GM18508 (cell line): Measurements from ENCODE around the gene TDRD7.

Experiments
- ATAC-seq: cut with Tn5 transposase; IDR thresholded peaks from one replicate; pipeline ENCODE4 v1.9.1; 2021; ENCODE audit warnings: moderate number of reproducible peaks; ENCODE audit not compliant: insufficient read depth, unreplicated experiment

Gene TDRD7

GRCh38 chr9:97411789-97412625, at the start of gene TDRD7:
TDRD7 (plus strand) TSS chr9:97412096; CDS start chr9:97428466, 16,370 bp downstream.
- ATAC-seq = peak; percentile 50

- no peak for ATAC-seq
These were observed 48.9 kb upstream of the TDRD7 start for GRCh38 chr9:97362777-97363545.

GRCh38 chr9:97363661-97364299, 48.1 kb upstream of the TDRD7 start:
- ATAC-seq = no peak

- no peak for ATAC-seq
These were observed 47.0 kb upstream of the TDRD7 start for GRCh38 chr9:97364769-97365490.

DNA sequence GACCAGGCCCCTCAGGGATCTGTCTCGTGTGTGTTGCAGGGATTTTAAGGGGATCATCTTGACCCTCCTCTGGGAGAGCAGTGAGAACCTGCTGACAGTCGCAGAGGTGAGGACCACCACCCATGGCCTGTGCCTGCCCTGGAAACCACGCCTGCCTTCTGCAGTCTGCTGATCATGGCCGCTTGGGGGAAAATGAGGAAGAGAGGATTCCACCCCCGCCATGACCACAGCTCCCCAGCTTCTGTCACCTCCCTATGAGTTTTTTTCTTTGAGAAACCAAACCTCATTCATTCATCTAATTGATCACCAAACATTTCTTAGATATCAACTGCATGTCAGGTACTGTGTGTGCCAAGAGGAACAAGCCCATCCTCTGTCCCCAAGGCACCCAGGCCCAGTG, 46.3 kb upstream of the TDRD7 start:
- no peak for ATAC-seq

DNA sequence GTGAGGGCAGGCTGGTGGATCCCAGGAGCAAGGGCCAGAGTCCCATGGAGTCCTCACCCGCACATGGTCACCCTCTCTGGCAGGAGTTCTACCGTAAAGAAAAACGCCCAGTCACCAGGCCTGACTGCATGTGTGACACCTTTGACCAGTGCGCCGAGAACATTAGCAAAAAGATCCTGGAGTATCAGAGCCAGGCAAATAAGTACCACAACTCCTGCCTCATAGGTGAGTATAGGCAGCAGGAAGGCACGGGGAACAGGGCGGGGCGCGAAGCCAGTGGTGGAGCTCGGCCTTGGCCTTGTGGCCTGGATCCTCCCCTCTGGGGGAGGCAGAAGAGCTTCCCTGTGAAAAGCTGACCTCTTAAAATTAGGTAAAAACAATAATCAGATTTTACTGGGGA, 45.4 kb upstream of the TDRD7 start:
- ATAC-seq = no peak

GRCh38 chr9:97366889-97367288, 45.0 kb upstream of the TDRD7 start:
- no peak for ATAC-seq

GRCh38 chr9:97367729-97368128, 44.2 kb upstream of the TDRD7 start:
- ATAC-seq = no peak

GRCh38 chr9:97368964-97369363, 42.9 kb upstream of the TDRD7 start:
- no peak for ATAC-seq

GRCh38 chr9:97372580-97372979, 39.3 kb upstream of the TDRD7 start:
- ATAC-seq = no peak

DNA sequence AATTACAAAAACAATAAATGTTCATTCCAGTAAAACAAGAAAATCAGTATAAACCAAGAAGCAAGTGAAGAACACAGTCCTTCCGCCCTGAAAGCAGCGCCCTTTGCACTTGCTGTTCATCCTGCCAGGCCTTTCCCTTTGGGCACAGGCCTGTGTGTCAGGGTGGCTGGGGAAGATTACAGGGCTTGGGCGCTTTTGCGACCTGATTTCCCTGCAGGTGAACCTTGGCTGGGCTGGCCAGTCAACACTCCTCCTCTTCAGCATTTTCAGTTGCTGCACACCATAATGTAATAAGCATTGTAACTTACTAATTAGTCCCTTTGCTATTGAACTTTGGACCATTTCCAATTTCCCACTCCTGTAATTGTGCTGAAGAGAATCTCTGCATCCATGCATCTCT, 38.6 kb upstream of the TDRD7 start:
- ATAC-seq = no peak

DNA sequence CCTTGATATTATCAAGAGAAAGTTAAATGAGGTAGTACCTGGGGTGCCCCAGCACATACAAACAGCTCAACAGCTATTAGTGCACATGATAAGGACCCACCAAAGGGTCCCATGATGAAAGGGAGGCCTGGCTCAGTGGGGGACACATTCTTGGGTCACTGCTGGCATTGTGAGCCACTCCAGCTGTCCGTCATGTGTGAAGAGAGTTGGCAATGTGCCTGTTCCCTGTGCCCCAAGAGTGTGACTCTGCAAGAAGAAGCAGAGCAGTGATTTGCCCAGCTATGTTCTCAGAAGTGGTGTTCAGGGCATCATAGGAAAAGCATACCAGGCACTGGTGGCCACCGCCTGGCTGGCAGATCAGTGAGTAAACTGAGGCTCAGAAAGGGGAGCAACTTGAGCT, 37.1 kb upstream of the TDRD7 start:
- no peak for ATAC-seq

DNA sequence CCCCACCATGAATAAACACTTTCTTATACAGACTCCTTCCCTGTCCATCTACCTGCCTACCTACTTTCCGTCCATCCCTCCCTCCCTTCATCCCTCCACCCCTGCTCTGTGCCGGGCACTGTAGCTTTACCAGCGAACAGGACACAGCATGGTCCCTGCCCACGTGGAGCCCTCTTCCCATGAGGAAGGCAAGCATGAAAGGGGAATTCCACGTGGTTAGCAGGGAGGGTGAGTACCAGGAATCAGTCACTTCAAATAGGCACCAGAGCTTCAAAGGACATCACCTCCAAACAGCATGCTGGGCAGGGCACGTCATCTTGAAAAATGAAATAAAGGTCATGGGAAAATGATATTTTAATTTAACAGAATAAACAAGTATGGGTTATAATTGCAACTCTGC, 35.0 kb upstream of the TDRD7 start:
- no peak for ATAC-seq

GRCh38 chr9:97382099-97382718, 29.7 kb upstream of the TDRD7 start:
- no peak for ATAC-seq

DNA sequence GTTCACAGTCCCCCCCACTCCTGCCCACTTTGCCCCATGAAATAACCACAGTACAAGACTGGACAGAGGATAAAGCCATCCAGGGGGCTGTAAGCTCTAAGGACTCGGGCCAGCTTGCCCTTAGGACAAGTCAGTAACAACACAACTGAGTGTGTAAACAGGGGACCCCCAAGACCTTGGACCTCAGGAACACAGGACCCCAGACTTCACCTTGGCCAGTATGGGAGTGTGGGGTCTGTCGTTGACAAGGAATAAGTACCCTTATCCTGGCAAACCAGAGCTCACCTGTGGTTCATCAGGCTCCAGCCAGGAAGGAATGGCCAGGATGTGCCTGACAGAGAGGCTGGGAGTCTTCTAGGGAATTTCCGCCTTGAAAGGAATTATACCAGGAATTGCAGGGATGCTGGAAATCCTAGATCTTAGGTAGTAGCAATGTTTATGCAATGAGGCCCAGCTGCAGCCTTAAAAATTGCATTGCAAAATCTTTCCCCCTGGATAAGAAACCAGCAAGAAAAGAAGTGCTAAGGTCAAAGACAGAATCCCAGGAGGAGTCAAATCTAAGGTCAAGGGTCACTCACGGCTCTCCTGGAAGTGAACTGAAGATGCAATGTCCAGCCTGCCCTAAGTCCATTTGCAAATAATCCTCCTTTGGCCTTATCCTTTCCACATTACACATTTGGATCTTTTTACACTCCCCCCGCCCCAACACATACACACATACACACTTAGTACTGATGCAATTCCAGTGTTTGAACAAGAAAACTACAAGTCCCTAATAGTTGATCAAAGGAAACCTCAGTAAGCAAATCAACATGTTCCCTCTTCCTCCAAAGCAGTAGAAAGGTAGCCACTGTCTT, 27.3 kb upstream of the TDRD7 start:
- ATAC-seq = no peak

GRCh38 chr9:97385626-97386264, 26.2 kb upstream of the TDRD7 start:
- no peak for ATAC-seq

DNA sequence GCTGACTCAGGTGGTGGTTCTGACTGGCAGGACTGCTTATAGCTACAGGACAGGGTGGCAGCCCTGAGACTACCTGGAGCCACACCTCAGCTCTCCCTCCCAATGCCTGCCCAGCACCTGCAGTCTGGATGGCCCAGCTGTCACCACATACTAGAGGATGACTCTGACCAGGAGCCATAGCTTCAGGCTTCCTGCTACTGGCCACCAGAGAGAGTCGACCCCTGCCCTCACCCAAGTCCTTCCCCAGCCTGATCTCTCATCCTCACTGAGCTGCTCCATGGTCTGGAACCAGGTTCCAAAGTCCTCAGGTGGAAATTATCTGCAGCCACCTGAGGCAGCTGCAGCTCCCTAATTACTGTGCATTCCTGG, 25.6 kb upstream of the TDRD7 start:
- ATAC-seq = no peak

DNA sequence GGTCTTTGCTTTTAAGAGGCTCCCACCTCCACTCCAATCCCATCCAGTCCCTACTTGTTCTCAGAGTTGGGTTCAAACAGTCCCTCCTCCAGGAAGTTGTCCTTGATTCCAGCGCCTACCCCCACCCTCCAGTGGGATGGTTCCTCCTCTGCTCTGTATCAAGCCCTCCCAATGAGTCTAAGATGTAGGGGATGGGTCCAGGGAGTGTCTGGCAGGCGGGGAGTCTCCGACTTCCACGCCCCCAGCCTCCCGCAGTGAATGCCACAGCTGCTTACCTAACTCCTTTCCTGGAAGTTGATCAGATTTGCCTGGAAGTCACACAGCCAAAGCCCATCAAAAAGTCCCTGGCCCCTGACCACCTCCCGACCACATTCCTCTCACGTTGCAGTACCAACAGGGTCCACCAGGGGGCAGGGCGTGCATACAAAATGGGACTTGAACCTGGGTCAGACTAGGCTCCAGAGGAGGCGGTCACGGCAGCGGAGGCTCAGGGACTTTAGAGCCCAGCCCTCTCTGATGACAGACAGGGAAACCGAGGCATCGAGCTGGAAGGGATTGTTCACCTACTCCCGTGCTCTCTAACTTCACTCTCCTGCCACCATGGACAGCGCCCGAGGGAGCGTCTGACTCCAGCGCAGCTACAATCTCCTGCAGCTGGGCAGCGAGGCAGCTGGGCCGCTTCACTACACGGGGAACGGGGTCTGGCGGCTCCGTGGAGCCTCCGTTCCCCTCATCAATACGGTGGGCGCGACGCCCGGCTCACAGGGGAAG, 25.0 kb upstream of the TDRD7 start:
- no peak for ATAC-seq
